Fibroblast of skin of back (primary cell): ENCODE results near the gene NETO1.
A peak's percentile ranks its signal among the peaks of the same experiment; 100 is the strongest.

Experiments used
- DNase-seq: peaks from one replicate; pipeline ENCODE4 v3.0.0-alpha.2; 2013

The NETO1 gene

DNA sequence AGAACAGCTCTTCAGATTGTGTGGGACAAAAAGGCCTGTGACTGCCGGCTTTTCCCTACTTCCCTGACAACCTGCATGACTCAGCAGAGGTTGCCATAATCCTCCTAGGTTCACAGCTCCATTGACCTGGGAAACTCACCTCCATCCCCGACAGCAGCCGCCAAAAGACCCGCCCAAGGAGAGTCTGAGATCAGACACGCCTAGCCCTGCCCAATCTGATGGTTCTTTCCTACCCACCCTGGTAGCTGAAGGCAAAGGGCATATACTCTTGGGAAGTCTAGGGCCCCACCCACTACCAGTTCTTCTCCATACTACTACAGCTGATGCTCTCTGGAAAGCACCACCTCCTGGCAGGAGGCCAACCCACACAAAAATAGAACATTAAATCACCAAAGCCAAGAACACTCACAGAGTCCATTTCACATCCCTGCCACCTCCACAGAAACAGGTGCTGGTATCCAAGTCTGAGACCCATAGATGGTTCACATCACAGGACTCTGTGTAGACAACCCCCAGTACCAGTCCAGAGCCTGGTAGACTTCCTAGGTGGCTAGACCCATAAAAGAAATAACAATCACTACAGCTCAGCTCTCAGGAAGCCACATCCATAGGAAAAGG lies 140.6 kb downstream of the NETO1 start:
- DNase-seq, result no peak

DNA sequence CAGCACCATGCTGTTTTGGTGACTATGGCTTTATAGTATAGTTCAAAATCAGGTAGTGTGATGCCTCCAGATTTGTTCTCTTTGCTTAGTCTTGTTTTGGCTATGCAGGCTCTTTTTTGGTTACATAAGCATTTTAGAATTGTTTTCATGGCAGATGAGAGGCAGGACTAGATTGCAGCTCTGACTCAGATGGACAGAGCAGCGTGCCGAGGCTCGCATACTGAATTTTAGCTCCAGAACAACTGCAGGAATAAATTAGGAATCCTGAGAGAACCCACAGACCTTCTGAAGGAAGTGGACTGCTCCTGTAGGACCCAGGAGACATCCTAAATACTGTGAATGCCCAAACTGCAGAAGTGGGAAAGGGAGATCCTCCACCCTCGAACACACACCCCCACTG lies 141.6 kb downstream of the NETO1 start:
- DNase-seq, result no peak

- no peak for DNase-seq
These were observed 146.5 kb downstream of the NETO1 start for GRCh38 chr18:72721330-72721729.

- DNase-seq, result no peak
These were observed 147.7 kb downstream of the NETO1 start for GRCh38 chr18:72720116-72720515.

DNA sequence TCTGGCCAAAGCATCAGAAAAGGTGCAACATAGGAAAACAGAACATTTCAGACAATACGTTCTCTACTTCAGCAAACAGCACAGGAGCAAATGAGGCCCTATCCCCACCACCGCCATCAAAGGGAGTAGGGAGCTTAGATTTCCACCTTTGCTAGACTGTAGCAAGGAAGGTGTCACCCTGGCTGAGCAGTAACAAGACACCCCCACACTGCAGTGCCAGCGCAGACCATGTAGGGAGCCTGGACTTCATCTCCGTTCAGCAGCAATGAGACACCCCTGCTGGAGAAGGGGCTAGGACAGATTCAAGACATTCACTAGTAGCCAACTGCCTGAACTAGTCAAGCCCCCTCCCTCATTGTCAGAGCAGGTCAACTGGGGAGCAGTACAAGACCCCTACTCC lies 163.6 kb downstream of the NETO1 start:
- no peak for DNase-seq

DNA sequence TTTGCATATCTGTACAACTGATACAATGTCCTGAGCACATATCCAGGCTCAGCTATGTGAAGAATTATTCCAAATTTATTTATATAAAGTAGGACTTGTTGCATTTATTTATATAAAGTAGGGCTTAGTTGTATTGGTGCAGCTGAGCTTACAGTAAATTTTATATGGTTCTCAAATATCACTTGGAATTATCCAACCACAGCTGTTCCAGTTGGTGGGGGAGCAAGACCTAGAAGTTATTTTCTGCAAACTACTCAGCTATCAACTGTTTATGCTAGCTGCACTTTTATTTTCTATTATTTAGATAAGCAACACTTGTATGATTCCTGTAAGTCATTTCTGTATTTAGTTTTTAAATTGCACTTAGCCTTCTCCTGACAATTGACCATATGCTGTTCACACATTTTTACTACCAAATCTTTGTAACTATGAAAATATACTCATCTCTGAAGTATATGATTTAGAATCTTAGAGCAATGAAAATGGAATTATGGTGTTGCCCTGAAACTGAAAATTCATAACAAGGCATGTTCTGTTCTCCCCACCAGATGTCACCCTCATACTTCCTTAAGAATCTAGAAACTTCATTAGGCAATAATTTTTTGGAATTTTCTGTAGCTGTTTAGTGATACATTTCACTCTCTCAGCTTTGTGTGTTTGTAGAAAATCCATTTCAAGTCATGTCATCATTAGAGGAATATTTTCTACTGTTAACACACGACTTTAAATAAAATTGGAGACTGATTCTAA lies 166.7 kb downstream of the NETO1 start:
- peak; percentile 8 for DNase-seq

DNA sequence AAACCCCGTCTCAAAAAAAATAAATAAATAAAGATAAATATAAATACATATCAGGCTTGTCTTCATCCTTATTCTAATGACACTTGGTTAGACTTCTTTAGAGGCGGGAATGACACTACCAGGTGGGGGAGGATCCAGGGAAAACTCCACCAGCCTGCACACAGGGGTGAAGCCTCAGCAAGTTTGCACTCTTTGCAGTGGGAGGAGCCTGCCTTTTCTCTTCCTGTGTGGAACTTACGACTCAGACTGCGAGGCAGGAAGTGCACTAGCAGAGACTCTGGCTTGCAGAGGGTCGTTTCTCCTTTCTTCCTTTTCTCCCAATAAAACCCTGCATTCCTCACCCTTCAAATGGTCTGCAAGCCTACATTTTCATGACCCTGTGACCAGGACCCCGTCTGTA lies 170.1 kb downstream of the NETO1 start:
- no peak for DNase-seq

- no peak for DNase-seq
These were observed 175.2 kb downstream of the NETO1 start for GRCh38 chr18:72692595-72692994.
